ENCODE measurements around the gene RAPGEF2.

The RAPGEF2 gene

DNA sequence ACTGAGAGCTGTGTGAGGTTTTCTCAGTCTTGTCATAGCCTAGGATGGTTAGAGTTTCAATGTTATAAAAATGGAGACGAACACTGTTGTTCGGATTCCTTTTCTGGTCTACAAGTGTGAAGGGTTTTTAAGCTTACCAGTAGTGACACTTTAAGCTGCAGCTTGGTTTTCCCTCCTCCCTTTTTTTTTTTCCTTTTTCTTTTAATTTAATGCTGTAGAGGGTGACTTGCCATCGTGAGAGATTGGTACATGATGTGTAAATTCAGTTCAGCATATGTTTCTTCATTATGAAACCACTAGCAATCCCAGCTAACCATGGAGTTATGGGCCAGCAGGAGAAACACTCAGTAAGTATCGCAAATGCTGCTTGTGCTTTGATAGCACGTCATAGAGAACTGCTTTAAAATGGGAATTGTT, 165.0 kb downstream of the RAPGEF2 start:
- TF ChIP-seq, protein P1, sequence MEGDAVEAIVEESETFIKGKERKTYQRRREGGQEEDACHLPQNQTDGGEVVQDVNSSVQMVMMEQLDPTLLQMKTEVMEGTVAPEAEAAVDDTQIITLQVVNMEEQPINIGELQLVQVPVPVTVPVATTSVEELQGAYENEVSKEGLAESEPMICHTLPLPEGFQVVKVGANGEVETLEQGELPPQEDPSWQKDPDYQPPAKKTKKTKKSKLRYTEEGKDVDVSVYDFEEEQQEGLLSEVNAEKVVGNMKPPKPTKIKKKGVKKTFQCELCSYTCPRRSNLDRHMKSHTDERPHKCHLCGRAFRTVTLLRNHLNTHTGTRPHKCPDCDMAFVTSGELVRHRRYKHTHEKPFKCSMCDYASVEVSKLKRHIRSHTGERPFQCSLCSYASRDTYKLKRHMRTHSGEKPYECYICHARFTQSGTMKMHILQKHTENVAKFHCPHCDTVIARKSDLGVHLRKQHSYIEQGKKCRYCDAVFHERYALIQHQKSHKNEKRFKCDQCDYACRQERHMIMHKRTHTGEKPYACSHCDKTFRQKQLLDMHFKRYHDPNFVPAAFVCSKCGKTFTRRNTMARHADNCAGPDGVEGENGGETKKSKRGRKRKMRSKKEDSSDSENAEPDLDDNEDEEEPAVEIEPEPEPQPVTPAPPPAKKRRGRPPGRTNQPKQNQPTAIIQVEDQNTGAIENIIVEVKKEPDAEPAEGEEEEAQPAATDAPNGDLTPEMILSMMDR (IDR thresholded peaks at IDR 0.05), result no peak

DNA sequence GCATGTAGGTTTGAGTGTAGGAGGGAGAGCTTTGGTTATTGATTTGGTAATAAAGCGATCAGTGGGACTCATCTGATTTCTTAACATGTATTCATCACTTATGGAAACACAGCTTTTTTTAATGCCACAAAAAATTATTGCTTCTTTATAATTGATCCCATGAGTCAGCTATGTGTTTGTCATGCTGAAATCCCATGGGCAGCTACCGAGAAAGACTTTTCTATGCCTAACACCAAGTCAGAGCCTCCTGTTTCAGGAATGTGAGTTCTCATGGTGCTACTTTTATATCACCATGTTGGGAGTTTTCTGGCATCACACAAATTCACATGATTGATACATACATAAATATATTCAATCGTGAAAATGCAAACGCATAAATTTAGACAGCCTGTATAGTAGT, 165.7 kb downstream of the RAPGEF2 start:
- TF ChIP-seq, protein P1 (IDR thresholded peaks at IDR 0.05), result no peak

DNA sequence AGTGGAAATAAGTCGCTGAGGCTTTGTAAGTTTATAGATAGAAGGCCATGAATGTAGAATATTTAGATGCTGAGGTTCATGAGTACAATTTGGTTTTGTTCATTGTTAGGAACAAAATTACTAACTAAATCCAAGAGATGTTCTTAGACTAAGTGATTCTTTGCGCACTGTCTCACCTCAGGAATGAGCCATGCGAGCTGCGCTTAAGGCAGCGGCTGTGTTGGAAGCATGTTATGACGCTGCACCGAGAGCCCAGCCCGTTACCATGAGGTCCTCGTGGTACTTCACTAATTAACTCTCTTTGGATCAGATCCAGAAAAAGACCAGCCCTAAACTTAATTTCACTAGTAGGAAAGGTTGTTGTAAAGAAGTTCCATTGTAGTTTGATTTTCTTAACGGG, 166.2 kb downstream of the RAPGEF2 start:
- TF ChIP-seq, protein P1 (IDR thresholded peaks at IDR 0.05), result no peak

DNA sequence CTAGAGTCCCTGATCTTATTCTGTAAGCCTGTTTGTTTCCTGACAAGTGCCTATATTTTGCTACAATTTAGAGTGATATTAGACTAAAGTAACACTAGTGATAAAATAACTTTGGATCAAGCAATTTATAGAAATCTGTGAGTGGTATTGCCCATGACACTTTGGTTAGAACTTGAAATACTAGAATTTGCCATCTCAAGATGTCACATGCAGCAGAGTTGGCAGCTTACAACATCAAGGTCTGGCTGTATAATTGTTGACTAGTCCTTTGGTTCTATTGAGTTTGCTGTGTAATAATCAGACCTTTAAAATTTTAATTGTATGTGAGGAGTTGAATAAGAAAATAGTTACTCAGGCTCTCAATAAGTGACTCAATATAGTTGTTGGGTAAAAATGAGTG, 167.1 kb downstream of the RAPGEF2 start:
- TF ChIP-seq, protein P1 (IDR thresholded peaks at IDR 0.05), result no peak

DNA sequence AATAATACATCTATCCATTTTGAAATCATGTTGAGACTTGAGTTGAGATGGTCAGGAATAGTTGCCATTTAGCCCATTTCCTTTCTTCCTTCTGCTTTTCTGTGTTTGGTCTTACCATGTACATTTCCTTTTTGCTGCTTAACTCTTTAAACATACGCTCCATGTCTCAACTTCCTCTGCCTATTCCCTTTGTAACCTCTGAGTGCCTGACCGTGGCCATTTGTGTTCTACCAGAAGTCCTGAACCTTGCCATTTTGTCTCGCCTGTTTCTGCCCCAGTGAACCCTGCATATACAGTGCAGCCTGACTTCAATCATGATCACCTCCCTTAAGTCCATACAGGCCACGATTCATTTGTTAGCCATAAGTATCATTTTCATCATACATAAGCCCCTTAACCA, 169.0 kb downstream of the RAPGEF2 start:
- TF ChIP-seq, protein P1 (IDR thresholded peaks at IDR 0.05), result no peak

DNA sequence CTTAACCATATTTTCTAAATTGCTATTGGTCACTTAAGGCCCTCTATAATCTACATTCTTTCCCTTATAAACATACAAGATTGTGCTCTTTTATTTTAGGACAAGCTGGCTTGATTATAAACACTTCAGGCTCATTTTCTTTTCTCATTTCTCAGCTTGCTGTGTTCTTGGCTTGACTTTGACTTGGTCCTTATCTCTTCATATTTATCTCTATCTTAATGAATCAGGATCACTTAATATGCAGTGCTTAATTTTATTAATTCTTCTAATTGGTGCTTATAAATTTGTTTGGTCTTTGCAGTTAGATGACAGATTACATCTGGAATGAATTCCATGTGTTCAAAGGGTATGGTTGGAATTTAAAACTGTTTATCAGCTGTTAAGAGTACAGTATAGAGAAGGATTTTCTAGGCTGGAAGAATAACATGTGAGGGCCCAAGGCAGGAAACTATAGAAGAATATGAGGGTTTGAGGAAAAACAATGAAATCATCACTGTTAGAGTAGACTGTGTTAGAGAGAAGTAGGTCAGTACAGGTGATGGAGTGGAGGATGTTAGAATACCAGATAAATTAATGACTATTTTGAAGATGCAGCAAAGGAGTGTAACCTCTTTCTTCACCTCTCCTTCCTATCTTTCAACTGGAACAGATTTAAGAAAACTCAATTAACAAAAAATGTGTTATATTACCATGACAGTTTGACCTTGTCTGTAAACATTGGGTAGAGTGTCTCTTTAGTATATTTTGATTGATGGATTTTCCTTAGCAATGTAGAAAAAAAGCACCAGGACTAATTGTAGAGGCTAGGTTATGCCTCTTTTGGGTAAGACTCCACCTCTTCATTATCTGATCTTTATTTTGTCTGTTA, 169.6 kb downstream of the RAPGEF2 start:
- TF ChIP-seq, protein P1 (IDR thresholded peaks at IDR 0.05), result no peak

DNA sequence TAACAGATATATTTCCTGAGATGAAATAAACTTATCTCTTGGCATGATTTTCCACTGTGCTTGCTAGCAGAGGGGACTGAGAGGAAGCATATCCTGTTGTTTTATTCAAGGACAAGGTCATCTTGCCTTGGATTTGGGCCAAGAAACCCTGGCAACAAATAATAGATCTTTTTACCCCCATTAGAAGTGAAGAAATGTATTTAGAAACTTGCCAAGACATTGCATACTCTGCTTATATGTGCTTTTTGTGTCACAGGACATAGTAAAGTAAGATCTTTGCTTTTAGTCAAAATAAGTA, 170.2 kb downstream of the RAPGEF2 start:
- TF ChIP-seq, protein P1 (IDR thresholded peaks at IDR 0.05), result no peak

DNA sequence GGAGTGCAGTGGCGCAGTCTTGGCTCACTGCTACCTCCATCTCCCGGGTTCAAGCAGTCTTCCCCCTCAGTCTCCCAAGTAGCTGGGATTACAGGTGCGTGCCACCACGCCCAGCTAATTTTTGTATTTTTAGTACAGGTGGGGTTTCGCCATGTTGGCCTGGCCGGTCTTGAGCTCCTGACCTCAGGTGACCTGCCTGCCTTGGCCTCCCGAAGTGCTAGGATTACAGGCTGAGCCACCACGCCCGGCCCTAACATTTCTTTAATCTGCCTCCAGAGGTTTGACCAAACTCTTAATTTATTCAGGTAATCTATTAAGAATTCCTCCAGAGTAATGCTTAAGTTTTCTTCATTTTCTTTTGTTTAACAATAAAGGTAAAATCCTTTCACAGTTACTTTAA, 171.0 kb downstream of the RAPGEF2 start:
- TF ChIP-seq, protein P1 (IDR thresholded peaks at IDR 0.05), result no peak

Data from LNCAP (cell line).